ENCODE results near the gene SPA17.

The SPA17 gene

DNA sequence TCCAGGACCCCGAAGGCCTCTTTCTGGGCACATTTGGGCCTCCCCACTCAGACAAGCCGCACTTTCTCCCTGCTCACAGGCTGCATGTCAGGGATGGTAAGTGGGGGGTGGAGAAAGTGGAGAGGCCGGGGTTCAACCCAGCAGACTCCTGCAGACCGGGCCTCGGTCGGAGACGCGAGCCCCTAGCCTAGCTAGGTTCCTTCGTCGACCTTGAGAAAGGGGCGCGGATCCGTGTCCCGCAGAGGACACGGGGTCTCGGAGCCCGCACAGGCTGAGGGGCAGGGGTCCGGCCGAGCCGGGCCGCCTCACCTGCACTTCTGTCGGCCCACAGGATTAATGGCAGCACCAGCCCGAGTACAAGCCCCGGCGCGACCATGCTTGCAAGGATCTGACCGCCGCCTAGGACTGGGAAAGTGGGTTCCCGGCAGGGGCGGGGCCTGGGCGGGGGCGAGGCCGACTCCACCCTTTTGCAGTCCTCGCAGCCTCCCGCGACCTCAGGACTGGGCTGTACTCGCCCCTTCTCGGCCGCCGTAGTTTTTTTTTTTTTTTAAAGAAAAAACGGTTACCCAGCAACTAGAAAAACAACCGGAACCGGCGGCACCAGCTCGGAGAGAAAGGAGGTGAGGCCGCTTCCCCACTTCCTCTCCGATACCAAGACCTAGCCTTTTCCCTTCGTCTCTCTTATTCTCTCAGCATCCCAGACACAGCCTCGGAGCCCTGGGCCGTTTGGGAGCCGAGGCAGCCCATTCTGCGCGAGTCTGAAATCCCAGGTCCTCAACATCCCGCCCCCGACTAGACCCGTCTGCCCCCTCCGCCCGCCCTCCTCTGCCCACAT, at the start of gene SPA17, which contains the start of gene SIAE:
Gene SPA17, plus strand, starts transcription at position 572 of the 835 bp plus-strand sequence. CDS start 1,361 bp downstream, outside the sequence.
Gene SIAE, minus strand, starts transcription at position 407 of the 835 bp plus-strand sequence. Its CDS starts 31 bp downstream, at position 376.
- in situ Hi-C loops (cut with MboI; ENCODE audit: low sequenced_read_pairs), result loop anchor here (10.0 to 25.0 kb wide), 2 partner anchors 71 to 164 kb away; no protein-coding TSS in a partner anchor

DNA sequence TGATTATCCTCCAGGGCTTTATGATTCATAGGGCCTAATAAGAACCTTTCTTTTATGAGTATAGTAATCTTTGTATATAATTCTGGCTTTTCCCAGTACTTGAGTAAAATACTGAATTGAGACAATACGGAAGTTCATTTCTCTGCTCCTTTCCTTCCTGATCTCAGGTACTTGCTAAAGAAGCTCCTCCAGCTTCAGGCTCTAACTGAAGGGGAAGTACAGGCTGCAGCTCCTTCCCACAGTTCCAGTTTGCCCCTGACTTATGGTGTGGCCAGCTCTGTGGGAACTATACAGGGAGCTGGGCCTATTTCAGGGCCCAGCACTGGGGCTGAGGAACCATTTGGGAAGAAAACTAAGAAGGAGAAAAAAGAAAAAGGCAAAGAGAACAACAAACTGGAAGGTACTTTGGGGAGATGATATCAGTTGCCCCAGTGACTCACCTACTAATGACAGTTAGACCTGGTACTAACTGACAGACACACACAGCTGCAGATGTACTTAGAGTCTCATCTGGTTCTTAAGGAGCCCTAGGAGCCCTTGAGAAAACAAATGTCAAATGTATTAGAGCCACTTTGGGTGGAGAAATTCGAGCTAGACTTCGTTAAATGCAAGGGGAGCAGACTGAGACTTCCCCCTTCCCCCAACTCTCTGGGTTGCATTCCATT, 48.1 kb upstream of the SPA17 start:
- in situ Hi-C loops (cut with MboI; ENCODE audit: low sequenced_read_pairs), result no loop called here

DNA sequence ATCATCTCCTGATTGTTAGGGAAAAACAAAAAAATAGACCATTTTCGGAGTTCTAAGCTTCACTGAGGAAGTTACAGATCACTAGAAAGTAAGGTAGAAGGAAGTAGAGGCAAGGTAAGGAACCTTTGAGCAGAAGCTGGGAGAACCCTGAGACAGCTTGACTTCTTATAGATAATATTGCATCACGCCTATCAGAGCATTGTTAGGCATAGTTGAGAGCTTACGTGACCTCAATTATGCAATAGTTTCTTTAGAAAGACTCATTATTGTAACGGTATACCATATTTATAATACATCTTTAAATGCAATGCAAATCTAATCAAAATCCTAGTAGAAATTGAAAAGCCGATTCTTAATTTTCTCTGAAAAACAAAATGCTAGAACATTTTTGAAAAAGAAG, 46.2 kb upstream of the SPA17 start:
- in situ Hi-C loops (cut with MboI; ENCODE audit: low sequenced_read_pairs), result no loop called here

DNA sequence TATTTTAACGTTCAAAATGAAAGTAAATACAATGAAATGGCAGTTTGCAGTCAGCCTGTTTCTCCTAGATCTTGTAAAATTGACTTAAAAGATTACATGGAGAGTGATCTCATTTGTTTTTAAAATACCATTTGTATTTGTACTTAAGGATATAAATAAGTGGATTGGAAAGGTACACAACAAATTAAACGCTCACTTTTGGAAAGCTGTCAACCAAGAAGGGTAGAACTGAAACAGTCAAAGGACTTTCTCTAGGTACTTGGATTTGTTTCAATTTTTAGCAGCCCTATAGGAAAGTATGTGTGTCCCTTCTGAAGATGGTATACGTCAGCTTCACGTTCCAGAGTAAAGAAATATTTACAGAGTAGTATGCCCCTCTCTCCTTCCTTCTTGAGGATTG, 43.7 kb upstream of the SPA17 start:
- in situ Hi-C loops (cut with MboI; ENCODE audit: low sequenced_read_pairs), result no loop called here

DNA sequence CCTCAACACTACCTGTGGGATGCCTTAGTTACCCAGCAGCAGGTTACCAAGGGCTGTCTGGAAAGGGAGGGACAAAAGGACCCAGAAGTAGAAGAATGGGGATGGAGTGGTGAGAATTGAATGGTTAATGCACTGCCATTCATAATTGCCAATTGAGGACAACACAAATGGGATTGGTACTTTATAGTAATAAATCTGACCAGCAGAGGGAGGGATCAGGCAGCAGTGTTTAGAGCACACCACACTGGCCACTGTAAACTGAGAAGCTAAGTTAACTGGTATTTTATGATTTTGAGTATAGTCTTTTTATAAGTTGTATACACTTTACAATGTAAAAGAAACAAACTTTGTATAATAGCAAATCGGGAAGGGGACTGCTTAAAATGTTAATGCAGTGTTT, 40.3 kb upstream of the SPA17 start:
- in situ Hi-C loops (cut with MboI; ENCODE audit: low sequenced_read_pairs), result no loop called here

DNA sequence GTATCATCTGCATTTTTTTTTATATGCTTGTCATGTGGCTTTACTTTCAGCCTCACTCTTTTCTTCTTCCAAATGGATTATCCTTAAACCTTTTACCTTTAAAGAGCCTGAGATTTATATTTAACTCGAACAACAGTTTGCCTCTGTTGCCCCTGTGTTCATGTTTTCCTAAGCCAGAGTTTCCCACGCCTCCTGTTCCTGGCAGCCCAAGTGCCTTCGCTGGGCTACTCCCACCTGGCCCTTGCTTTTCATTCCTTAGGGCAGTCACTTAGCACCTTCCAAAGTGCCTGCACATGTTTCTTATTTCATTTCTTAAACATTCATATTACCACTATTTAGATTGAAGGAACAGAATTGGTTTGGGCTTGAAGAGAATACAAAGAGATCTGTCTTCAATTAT, 37.8 kb upstream of the SPA17 start:
- in situ Hi-C loops (cut with MboI; ENCODE audit: low sequenced_read_pairs), result no loop called here

DNA sequence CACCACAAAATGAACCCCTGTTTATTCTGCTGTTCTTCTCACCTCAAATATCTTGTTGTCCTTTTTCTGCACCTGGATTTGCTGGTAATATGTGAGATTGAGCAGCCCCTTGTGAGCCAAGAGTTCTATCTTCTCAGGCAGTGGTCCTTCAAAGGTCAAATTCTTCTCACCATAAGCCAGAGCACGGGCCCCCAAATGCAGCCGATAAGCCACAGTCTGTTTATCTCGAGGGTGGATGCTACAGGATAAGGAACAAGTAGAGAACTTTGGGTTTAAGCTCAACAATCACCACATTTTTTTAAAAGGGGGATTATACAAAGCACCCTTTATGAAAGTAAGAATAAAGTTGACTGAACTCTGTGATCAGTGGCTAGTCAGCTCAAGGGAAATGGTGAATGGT, 35.2 kb upstream of the SPA17 start:
- in situ Hi-C loops (cut with MboI; ENCODE audit: low sequenced_read_pairs), result no loop called here

DNA sequence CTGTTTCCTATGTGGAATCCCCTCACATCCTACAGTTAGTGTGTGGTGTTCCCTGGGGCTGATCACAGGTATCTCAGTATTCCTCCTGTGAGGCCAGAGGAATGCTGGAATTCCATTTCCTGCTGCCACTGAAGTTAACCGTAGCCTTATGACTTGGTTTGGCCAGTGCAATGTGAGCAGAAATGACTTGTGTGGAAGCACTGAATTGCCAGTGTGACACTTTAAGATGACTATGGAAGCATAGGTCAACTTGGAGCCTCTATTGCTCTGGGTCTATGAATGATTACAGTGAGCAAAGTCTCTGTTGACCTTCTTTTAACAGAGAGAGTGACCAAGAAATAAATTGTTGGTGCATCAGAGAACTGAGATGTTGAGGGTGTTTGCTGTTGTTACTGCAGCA, 34.5 kb upstream of the SPA17 start:
- in situ Hi-C loops (cut with MboI; ENCODE audit: low sequenced_read_pairs), result no loop called here

DNA sequence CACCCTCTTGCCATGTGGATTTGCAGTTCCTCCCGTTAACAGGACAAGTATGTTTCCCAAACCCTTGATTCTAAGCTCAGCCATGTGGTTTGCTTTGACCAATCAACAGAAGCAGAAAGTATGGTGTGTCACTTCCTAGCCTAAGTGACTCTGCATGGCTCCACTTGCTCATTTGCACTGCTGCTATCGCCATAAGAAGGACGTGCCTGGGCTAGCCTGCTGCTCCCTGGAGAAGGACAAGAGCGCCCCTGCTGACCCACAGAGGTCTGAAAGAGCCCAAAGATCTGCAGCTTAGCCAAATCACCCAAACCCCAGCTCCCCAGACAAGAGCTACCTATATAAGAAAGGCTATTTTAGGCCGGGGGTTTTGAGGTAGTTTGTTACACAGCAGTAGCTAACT, 33.0 kb upstream of the SPA17 start:
- in situ Hi-C loops (cut with MboI; ENCODE audit: low sequenced_read_pairs), result no loop called here

DNA sequence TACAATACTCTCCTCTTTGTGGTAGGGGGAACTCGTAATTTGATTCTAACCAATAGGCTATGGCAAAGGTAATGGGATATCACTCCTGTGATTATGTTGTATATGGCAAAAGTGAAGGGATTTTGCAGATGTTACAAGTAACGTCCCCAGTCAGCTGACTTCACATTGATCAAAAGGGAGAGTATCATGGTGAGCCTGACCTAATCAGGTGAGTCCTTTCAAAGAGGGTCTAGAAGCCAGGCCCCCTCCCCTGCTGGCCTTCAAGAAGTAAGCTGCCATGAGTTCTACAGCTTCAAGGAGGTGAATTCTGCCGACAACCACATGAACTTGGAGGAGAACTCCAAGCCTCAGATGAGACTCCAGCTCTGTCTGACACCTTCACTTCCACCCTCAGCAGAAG, 31.1 kb upstream of the SPA17 start:
- in situ Hi-C loops (cut with MboI; ENCODE audit: low sequenced_read_pairs), result no loop called here

DNA sequence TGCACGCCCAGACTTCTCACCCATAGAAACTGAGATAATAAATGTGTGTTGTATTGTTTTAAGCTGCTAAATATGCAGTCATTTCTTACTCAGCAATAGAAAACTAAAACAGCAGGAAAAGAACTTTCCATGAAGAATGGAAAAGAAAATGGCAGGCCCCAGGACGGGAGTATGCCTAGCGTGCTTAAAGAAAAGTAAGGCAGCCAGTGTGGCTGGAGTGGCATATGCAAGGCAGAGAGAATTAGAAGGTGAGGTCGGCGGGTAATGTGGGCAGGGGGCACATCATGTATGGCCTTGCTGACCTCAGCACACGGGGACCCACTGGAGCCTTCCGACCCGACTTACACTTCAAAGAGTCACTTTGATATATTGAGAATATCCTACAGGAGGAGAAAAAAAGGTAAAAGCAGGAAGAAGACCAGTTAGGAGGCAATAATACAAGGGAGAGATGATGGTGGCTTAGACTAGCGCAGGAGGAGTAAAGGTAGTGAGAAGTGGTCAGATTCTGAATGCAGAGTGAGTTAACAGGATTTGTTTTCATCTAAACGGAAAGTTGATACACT, 30.6 kb upstream of the SPA17 start:
- in situ Hi-C loops (cut with MboI; ENCODE audit: low sequenced_read_pairs), result no loop called here

DNA sequence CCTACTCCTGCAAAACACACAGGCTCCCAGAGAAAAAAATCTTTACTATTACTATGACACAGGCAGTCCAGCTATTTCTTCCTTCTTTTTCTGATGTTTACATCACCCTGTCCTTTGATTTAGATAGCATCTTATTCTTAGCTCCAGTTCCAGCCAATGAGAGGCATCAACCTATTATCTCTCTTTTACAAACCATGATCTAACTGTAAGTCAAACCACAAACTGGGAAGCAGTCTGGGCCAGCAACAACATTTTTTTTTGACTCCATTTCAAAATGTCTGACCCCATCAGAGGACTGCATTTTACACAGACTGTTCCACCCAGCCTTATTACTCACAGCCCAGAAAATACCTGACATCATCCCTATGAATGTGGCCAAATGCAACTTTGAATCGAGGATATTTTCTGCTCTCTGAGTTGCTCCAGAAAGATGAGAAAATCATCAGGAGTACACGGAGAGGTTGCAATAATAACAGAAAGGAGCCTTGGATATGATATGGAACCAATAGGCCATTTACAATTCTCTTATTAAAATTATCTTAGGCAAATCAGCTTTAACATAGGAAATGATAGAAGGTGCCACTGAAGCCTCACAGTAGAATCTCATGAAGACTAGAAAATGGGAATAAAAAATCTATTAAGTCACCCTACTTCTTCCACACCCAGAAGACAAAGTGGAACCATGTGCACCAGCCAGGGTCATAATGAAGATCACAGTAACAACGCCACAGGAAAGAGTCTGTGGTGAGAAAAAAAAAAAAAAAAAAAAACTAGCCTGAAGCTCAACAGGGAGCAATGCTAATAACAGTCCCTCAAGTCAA, 29.9 kb upstream of the SPA17 start:
- in situ Hi-C loops (cut with MboI; ENCODE audit: low sequenced_read_pairs), result no loop called here

DNA sequence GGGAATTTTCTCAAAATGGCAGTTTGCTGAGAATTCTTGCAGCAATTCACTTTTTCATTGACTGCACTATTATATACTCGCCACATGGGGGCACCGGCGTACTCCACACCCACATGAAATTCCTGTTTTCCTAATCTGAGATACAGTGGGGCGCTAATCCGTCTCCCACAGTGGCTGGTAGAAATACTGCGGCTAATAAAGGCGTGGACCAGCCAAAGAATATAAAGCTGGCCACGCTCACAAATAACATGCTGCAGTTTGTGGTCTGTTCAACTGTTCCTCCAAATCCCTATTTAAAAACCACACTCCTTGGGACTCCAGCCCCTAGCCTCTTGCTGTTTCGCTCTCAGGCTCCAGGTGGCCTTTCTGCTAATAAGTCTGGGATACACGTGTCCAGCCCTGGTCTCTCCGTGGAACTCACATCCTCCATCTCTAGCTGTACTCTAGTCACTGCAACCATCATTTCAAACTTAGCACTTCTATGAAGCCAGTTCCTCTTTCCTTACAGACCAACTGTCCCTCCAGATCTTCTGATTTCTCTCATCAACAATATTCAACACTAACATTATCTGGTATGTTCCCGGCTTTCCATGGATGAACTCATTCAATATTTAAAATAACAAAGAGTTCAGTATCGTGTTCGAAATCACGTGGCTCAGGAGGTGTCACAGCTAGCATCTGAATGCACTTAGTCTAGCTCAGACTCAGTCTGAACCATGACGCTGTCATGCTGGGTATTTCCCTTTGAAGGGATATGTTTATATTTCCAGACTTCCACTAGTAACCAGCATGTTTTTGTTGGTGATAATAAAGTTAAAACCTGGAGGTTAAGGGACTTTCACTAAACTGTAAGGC, 29.1 kb upstream of the SPA17 start:
- in situ Hi-C loops (cut with MboI; ENCODE audit: low sequenced_read_pairs), result no loop called here

DNA sequence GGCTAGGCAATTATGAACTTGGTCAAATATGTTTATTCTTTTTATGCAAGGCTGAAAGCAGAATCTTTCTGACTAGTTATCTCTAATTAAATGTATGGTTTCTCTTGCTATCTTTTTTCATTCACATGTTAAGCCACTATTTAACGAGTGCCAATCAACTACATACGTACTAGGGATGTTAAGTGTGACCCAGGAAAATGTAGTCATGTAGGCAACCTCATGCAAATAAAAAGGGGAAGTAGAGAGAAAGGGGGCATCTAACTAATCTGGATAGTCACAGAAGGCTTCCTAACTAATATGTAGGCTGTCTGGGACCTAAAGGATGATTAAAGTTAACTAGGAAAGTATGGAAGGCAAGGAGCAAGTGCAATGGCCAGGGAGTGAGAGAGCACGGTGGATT, 27.6 kb upstream of the SPA17 start:
- in situ Hi-C loops (cut with MboI; ENCODE audit: low sequenced_read_pairs), result no loop called here

DNA sequence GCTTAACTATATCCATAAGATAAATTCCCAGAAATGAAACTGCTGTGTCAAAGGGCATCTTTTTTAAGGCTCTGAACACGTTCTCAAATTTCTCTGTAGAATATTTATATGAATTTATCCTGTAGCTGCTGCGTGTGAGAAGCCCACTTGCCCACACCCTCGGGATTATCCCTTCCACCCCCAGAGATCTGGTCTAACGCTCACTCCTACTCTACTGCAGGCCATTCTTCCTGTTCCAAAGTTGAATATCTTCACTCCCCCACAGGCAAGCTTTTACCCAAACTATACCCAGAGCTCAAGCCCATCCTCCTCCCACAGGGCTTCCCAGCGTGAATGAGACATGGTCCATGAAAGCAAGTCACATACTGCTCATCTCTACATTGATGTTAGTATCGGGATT, 25.1 kb upstream of the SPA17 start:
- in situ Hi-C loops (cut with MboI; ENCODE audit: low sequenced_read_pairs), result no loop called here

DNA sequence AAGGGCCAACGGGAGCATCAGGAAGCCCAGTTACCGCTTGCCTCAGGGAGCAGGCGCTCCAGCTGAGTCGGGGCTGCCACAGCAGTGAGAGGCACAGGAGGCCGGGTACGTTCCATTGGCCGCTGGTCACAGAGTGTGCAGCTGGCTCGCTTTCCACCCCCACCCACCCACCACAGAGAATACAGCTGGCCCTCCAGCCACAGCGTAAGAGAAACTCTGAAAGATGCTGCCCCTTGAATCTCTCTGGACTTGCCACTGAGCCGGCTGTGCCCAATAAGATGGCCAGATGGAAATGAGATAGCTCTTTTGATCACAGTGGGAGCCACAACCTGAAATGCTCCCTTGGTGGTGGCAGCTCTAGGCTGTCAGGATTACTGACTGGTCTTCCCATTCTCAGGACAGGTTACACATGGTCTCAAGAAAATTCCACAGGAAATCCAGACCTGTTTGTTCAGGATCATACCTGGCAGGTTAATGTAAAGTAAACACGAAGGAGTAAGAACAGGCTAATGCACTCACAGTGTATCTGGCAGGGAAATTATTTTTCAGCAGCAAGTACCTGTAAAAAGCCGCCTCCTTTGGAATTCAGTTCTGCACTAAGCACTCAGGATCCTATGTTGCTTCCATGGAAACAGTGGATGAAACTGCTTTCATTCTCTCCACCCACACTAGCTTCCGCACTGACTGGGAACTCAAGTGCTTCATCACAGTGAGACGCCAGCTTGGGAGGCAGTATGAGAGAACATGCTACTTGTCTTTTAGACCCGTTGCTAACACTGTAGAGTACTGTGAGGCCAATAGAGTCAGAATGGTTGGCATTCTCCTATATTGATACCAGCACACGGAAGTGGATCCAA, 16.7 kb upstream of the SPA17 start:
- in situ Hi-C loops (cut with MboI; ENCODE audit: low sequenced_read_pairs), result loop anchor here (25.0 kb wide), 1 partner anchor 180 kb away; no protein-coding TSS in a partner anchor

DNA sequence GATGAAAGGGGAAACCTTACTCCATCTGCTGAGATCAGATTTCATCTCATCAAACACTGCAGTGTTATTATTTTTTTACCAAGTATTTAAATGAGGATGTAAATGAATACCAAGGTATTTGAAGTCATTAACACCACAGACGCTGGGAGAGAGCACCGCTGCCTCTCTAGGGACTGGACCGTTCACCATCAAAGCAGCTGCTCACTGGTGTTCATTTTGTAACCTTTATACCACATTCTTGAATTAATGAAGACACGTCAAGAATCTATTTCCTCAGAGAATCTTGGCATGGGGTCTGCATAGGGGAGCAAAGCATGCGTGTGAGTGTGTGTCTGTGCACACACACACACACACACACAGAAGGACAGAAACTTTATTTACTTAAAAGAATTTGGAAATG, 15.8 kb upstream of the SPA17 start:
- in situ Hi-C loops (cut with MboI; ENCODE audit: low sequenced_read_pairs), result loop anchor here (25.0 kb wide), 1 partner anchor 179 kb away; no protein-coding TSS in a partner anchor

DNA sequence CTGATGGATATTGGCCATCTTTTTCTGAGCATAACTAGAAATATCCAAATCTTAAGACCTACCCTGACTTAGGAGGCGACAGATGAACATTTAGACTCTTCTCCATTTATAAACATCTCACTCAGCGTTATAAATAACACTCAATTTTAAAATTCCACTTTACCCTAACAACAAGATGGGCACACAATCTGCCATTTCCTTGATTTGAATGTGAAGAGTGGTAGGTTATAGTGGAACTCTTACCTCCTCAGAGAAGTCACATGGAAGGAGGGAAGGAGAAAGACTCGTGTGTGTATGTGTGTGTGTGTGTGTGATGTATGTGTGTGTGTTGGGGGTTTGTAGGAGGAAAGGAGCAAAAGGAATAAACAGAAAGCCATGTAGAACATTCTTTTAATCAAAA, 15.2 kb upstream of the SPA17 start:
- in situ Hi-C loops (cut with MboI; ENCODE audit: low sequenced_read_pairs), result loop anchor here (25.0 kb wide), 1 partner anchor 179 kb away; no protein-coding TSS in a partner anchor

DNA sequence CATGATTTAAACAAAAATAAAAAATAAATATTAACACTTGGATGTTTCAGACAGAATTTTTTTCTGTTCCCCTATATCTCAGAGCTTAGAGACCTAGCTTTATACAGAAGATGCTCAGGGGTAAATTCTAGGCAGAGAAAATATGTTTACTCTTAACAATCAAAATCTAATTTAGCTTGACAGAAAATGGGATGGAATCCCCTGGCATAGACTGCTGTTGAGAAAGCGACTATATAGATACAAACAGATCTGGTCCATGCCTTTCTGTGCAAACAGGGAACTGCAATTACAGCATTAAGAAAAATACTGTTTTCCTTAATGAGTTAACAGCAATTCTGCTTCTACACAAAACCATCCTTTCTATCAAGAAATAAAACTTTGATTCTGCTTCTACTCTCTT, 14.7 kb upstream of the SPA17 start:
- in situ Hi-C loops (cut with MboI; ENCODE audit: low sequenced_read_pairs), result loop anchor here (25.0 kb wide), 1 partner anchor 178 kb away; no protein-coding TSS in a partner anchor

All from HL-60/S4 treated with phorbol 12-myristate 13-acetate at 8.2 ng/mL for 4 days and 3 days (cell line).